GM19035 (cell line): ENCODE measurements around the gene CA11.

Source experiments
- ATAC-seq: cut with Tn5 transposase; IDR thresholded peaks from one replicate; pipeline ENCODE4 v1.9.1; 2021; ENCODE audit not compliant: unreplicated experiment

Gene CA11

GRCh38 chr19:48615231-48616040 lies 30.6 kb downstream of the CA11 start:
- ATAC-seq: no peak

DNA sequence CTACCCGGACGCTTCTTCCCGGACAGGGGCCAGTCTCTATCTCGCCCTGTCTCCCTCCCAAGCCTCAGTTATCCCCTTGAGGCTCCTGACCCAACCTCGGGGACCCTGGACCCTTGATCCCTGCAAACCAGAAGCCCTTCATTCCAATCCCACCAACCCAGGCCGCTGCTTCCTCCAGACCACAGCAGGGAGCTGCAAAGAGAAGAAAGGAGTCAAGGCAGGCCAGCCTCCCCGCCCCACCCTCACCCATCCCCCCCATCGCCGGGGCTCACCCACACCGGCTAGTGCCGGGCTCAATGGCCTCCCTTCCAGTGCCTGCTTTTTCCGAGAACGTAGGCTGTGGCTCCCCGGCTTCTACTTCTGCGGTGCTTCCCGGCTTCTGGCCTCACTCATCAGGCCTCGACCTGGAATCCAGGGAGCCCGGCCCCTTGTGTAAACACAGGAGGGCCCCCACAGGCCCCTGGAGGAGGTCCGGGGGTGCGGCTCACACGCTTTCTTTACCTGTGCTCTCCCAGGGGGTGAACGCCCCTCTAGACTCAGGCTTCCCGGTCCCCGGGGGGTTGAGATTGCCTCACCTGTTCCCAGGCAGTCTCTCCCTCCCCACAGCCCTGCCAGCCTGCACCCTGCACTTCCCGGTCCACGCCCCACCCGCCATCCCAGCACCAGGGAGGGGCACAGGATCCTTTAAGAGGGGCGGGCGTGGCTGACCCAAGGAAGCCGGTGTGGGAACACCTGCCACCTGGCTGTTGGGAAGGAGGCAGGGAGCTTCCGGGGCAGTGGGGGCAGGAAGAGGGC lies 31.4 kb downstream of the CA11 start, which contains the start of gene FAM83E:
TSS of gene FAM83E (minus strand) at position 641 of the 795 bp plus-strand sequence. CDS start 1,704 bp downstream, outside the sequence.
- ATAC-seq: no peak

DNA sequence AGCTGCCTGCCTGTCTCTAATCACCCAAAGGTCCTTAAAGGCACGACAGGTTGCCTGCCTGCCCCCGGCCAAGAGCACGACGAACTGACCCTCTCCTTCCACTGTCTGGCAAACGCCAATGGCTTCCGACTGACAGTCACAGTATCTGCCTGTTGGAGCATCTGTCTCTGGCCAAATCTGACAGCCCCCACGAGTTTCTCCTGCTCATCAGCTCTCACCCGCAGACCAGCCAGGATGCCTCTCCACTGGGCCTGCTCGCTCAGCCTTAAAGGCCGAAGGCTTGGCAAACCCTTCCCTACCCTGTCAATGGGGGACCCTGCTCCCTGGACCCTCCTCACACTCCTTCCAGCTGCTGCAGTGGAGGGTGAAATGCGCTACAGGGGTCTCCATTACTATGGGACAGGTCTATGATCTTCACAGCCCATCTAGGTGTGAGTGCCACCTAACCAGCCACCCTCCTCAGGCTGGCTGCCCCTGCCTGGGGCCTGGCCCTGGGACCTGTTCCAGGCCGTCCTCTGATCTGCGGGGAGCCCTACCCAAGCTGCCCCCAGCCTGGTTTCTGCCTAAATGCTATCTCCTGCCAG lies 32.0 kb downstream of the CA11 start:
- ATAC-seq: no peak

DNA sequence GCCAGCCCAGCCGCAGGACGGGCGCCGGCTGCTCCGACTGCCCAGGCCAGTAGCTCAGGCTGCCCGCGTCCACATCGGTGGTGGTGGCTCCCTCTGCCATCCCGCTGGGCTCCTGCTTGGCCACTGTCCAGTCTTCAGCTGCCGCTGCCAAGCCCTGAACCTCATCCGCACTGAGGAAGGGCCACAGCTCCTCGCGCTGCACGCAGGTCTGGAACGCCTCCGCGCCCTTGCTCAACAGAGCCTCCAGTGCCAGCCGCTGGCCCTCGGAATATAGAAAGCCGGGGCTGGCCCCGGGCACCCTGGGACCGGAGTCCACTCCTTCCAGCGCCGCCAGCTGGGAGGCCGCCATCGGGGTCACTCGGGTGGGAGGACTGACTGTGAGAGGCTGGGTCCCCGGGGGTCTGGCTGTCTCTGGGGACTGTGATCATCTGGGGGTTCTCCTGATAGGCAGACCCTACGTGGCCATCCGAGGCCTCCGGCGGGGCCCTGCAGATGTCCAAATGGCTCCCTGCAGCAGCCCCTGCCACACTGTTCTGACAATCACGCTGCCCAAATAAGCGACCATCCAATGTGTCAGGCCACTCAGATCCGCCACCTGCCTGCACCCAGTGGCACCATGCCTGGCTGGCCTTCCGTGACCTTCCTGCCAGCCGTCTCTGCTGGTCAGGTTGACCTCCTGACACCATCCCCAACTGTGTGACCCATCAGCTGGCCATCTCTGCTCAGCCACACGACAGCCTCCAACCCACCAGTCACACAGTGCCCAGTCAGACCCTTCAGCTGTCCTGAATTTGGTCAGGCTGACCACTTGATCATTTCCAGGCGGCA lies 32.7 kb downstream of the CA11 start:
- ATAC-seq: no peak

DNA sequence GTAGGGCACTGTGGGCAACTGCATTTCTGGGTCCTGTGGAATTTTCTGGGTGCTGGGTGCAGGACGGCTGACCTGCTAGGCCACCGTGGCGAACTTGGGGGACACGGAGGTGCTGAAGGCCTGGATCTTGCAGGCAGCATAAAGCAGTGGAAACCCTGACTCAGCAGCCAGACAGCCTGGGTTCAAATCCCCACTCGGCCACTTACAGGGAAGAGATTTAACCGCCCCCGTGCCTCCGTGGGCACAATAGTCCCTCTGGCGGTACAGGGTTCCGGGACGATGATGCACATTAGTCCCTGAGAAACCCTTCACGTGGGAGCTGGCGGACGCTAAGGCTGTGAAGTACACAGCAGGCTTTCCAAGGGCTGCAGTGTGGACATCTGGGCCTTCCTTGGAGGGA lies 34.1 kb downstream of the CA11 start:
- no peak for ATAC-seq

GRCh38 chr19:48609571-48610108 lies 36.3 kb downstream of the CA11 start:
- ATAC-seq: no peak

DNA sequence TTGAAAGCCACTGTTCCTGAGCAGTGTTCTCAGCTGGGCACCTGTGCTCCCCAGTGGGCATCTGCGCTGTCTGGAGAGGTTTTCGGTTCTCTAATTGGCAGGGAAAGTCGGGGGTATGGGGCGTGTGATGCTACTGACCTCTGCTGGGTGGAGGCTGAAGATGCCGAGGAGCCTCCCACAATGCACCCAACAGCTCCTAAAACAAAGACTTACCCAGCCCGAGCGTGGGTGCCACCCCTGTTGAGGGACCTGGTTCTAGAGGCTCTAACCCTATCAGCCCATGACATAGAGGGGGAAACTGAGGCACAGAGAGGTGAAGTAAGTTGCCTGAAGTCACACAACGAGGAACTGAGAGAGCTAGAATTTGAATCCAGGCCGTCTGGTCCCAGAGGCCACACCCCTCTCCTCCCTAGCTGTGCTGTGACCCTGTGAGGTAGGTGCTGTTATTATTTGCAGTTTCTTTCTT lies 37.2 kb downstream of the CA11 start:
- ATAC-seq: no peak

DNA sequence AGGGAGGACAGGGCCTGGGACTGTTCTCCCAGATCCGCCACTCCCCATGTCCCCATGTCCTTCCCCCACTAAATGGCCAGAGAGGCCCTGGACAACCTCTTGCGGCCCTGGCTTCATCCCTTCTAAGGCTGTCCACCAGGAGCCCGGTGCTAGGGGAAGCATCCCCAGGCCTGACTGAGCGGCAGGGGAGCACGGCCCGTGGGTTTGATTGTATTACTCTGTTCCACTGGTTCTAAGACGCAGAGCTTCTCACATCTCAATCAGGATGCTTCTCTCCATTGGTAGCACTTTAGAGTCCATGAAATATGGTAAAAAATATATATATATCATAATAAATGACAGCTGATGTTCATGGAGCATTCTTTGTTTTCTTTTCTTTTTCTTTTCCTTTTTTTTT lies 38.6 kb downstream of the CA11 start:
- ATAC-seq: no peak

- no peak for ATAC-seq
Observed at GRCh38 chr19:48606463-48607358, 39.3 kb downstream of the CA11 start, which contains the start of gene SPACA4. TSS of gene SPACA4 (plus strand) at chr19:48606742. CDS start at chr19:48606979, 237 bp downstream.

GRCh38 chr19:48603850-48604249 lies 42.1 kb downstream of the CA11 start:
- ATAC-seq: no peak

DNA sequence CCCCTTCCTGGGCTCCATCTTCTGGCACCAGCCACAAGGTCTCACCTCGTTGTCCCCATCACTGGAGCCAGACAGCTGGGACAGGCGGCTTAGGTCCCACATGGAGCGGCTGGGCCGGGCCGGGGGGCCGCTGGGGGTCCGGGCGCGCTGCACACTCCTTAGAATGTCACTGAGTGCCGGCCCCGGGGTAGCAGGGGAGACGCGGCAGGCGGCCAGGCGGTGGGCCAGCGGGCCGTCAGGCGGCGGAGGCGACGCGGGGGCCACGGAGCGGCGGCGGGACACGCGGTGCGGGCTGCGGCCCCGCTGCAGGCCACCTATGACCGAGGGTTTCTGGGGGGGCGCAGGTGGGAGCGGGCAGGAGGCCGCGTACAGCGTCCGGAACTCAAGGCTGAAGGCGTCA lies 42.5 kb downstream of the CA11 start:
- no peak for ATAC-seq

- no peak for ATAC-seq
Observed at GRCh38 chr19:48603001-48603400, 43.0 kb downstream of the CA11 start.

- no peak for ATAC-seq
Observed at GRCh38 chr19:48600679-48601417, 45.1 kb downstream of the CA11 start.

DNA sequence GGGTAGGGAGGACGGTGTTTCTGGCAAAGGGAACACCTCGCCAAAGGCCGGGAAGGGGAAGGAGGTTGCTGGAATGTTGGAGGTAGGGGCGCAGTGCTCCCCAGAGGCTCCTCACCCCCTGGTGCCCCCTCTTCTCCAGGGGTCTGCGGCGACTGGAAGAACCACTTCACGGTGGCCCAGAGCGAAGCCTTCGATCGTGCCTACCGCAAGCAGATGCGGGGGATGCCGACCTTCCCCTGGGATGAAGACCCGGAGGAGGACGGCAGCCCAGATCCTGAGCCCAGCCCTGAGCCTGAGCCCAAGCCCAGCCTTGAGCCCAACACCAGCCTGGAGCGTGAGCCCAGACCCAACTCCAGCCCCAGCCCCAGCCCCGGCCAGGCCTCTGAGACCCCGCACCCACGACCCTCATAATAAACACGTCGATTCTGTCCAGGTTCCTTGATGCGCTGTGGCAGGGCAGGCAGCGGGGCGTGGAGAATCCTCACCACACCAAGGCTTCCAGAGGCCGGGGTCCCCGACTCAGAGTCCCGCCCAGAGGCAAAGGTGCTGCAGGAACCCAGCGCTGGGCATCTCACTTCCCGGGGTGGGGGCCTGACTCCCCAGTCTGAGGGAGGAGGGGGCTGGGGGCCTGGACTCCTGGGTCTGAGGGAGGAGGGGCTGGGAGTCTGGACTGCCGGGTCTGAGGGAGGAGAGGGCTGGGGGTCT lies 46.8 kb downstream of the CA11 start:
- ATAC-seq: no peak

GRCh38 chr19:48596679-48597465 lies 49.1 kb downstream of the CA11 start:
- ATAC-seq: no peak

DNA sequence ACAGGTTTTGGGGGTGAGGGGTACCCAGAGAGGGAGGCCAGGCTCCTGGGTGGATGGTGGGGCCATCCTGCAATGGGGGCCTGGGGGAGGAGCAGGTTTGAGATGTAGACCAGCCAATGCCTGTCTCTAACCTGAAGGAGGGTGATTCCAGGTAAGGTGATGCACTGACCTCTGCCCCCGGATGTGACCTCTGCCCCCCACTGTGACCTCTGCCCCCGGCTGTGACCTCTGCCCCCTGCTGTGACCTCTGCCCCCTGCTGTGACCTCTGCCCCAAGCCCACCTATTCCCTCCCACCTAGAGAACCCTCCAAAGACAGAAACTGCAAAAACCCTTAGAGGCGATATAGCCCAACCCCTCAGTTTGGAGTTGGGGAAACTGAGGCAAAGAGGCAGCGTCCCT lies 49.8 kb downstream of the CA11 start:
- no peak for ATAC-seq

DNA sequence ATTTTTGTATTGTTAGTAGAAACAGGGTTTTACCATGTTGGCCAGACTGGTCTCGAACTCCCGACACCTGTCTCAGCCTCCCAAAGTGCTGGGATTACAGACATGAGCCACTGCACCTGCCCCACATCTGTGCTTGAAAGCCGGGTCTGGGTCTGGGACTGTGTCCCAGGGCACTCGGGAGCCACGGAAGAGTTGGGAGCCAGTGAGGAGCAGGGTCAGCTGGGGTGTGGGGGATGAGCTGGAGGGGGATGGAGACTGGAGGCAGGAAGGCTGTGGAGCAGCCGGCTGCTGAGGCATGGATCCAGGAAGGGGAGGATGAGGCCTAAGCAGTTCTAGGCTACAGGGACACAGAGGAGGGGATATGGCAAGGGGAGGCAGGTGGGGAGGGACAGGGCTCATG lies 50.2 kb downstream of the CA11 start:
- no peak for ATAC-seq
